K562 (cell line): Measurements from ENCODE around the gene STK17A. TPM values are rescaled to one million over a fixed set of nuclear protein-coding genes. Genes with fewer than 3 reads are reported as not detected.

Source experiments
- ATAC-seq: fragments of 200-7000 bp; cut with Tn5 transposase; 3 replicates; pipeline ENCODE4 v1.9.1; 2020; ENCODE audit warnings: moderate library complexity
- BruUV-seq: library from RNA; stranded (reverse); fragments of 400-500 nt; replicated peaks from 2 replicates; lab custom pipeline; 2021; lab: Mats Ljungman, UMichigan
- CTCF ChIA-PET: fragments of 300-600 bp; formaldehyde crosslinking; extraction: SDS; loops from one replicate; lab custom pipeline; 2021; ENCODE audit warnings: low intra/inter-chr PET ratio; lab: Yijun Ruan, JAX
- POLR2A ChIA-PET: fragments of 300-600, 350-650 bp; sonication (Branson Sonifier 250); formaldehyde crosslinking; extraction: SDS; loops from one replicate; lab custom pipeline; 2021; ENCODE audit warnings: antibody characterized with exemption, inconsistent platforms; lab: Yijun Ruan, JAX
- DNase-seq, 4 experiments: peaks; one replicate each; pipeline versions ENCODE4 v3.0.0 to v3.0.0-alpha.2; 2011 to 2018; ENCODE audit warnings: low spot score in 3 of 4, mixed read lengths in 3 of 4; ENCODE audit errors: extremely low read depth in 1 of 4
- FAIRE-seq: peaks from 2 replicates; lab custom pipeline; 2011; peaks lifted over from hg19 to GRCh38; lab: Jason Lieb, UNC
- H2AFZ ChIP-seq: 2 replicates; pipeline ENCODE4 v1.6.0; 2011; ENCODE audit warnings: low read depth, low read length, control low read depth, inconsistent platforms
- H3K27ac ChIP-seq: fragments of 200-600 bp; 3 replicates; pipeline ENCODE4 v1.8.0; 2011; ENCODE audit warnings: low read depth, mild to moderate bottlenecking, control low read depth, inconsistent platforms, low read length, moderate library complexity, mixed read lengths; ENCODE audit errors: extremely low read depth
- H3K27me3 ChIP-seq, 2 experiments: fragments of 300-600 bp in 1 of 2; 2 replicates in 1 of 2; 3 replicates in 1 of 2; pipeline versions ENCODE4 v1.6.0 to v1.8.0; 2011; ENCODE audit warnings: inconsistent platforms in 2 of 2, low read length in 2 of 2, mild to moderate bottlenecking in 1 of 2, mixed read lengths in 1 of 2, moderate library complexity in 1 of 2; ENCODE audit not compliant: control insufficient read depth in 2 of 2, insufficient read depth in 2 of 2
- H3K36me3 ChIP-seq: fragments of 300-600 bp; 3 replicates; pipeline ENCODE4 v1.8.0; 2011; ENCODE audit warnings: mild to moderate bottlenecking, low read length, inconsistent platforms; ENCODE audit not compliant: control insufficient read depth, insufficient read depth
- H3K4me1 ChIP-seq, 2 experiments: fragments of 200-600 bp in 1 of 2; replicated peaks in 1 of 2; 2 replicates in 1 of 2; 3 replicates in 1 of 2; pipeline versions ENCODE4 v1.5.1 to v1.8.0; 2011; ENCODE audit warnings: inconsistent platforms in 2 of 2, low read length in 2 of 2, mild to moderate bottlenecking in 1 of 2, mixed read lengths in 1 of 2, moderate library complexity in 1 of 2; ENCODE audit not compliant: control insufficient read depth in 2 of 2, insufficient read depth in 2 of 2
- H3K4me2 ChIP-seq: 2 replicates; pipeline ENCODE4 v1.6.1; 2011; ENCODE audit warnings: low read length, control low read depth, inconsistent platforms, mixed read lengths; ENCODE audit not compliant: insufficient read depth
- H3K4me3 ChIP-seq: fragments of 200-600 bp; sonication (generic), shearing (Covaris generic); 2 replicates; pipeline ENCODE4 v1.5.1; 2016; ENCODE audit warnings: control low read depth, inconsistent platforms
- H3K79me2 ChIP-seq: fragments of 200-600 bp; 3 replicates; pipeline ENCODE4 v1.8.0; 2011; ENCODE audit warnings: low read length, inconsistent platforms; ENCODE audit not compliant: control insufficient read depth, insufficient read depth
- H3K9ac ChIP-seq, 2 experiments: 2 replicates each; pipeline versions ENCODE4 v1.6.0 to v1.6.1; 2011; ENCODE audit warnings: low read depth in 2 of 2, low read length in 2 of 2, control low read depth in 1 of 2, inconsistent platforms in 1 of 2, mild to moderate bottlenecking in 1 of 2, mixed read lengths in 1 of 2; ENCODE audit not compliant: insufficient read depth in 1 of 2
- H3K9me1 ChIP-seq: one replicate; pipeline ENCODE4 v1.6.0; 2011; ENCODE audit warnings: inconsistent platforms, mild to moderate bottlenecking, low read length, moderate library complexity; ENCODE audit not compliant: control insufficient read depth, insufficient read depth
- H3K9me3 ChIP-seq: replicated peaks from 2 replicates; pipeline ENCODE4 v1.5.1; 2011; ENCODE audit warnings: low read depth, low read length, inconsistent platforms; ENCODE audit not compliant: control insufficient read depth, insufficient read depth
- H4K20me1 ChIP-seq: replicated peaks from 2 replicates; pipeline ENCODE4 v1.6.1; 2011; ENCODE audit warnings: low read length, inconsistent platforms, mixed read lengths; ENCODE audit not compliant: control insufficient read depth, insufficient read depth
- ILK ChIP-seq: fragments of 450-650 bp; IDR thresholded peaks from 2 replicates; pipeline ENCODE4 v1.6.1; 2016; ENCODE audit warnings: missing genetic modification characterization, low read depth, mild to moderate bottlenecking, missing compliant biosample characterization, moderate library complexity, borderline replicate concordance
- ZNF75A ChIP-seq: fragments of 450-650 bp; formaldehyde crosslinking; IDR thresholded peaks from 2 replicates; pipeline ENCODE4 v1.4.0; 2020; ENCODE audit warnings: mild to moderate bottlenecking
- ZSCAN29 ChIP-seq: fragments of 450-650 bp; IDR thresholded peaks from 2 replicates; pipeline ENCODE4 v1.6.1; 2017
- WGBS: fragments of 100-300 bp; shearing (Covaris generic); methylation state at CpG from one replicate; pipeline ENCODE4 v1.1.6; 2016; ENCODE audit warnings: low coverage, mixed read lengths; ENCODE audit not compliant: insufficient coverage; ENCODE audit errors: missing lambda C conversion rate; 5-methylcytosine and 5-hydroxymethylcytosine counted together
- in situ Hi-C: fragments of 300-500 bp; cut with MboI; formaldehyde crosslinking; loops from 4 replicates; pipeline ENCODE4 v1.15.0; 2018; ENCODE audit warnings: inconsistent platforms, mixed read lengths
- intact Hi-C: fragments of 100-400 bp; cut with micrococcal nuclease; formaldehyde crosslinking; loops from 2 replicates; pipeline ENCODE4 v1.14.2; 2022
- polyA plus RNA-seq, 8 experiments: library from polyadenylated mRNA; depleted of rRNA in 4 of 8; stranded (reverse) in 5 of 8; unstranded in 3 of 8; fragments of >200 nt; fragmentation: Nextera tagmentation in 2 of 8; fragmentation: Illumina TruSeq in 1 of 8; extraction: Ambion mirVana in 2 of 8; extraction: Trizol in 1 of 8; gene quantifications; 2 replicates each; pipeline versions ENCODE4 v1.2.1 to v1.2.3, GENCODE V29; 2011 to 2014; ENCODE audit warnings: inconsistent platforms in 1 of 8, missing spikeins in 1 of 8
- total RNA-seq, 7 experiments: library from RNA; depleted of rRNA in 6 of 7; stranded (reverse); fragments of >200 nt in 6 of 7; fragmentation: Illumina TruSeq in 2 of 7; extraction: Trizol in 2 of 7; gene quantifications; 2 replicates each; pipeline versions ENCODE4 v1.2.1 to v1.2.3, GENCODE V29; 2011 to 2021; ENCODE audit warnings: low replicate concordance in 1 of 7
- TF ChIP-seq, protein P1 (sequence below): IDR thresholded peaks from 2 replicates; pipeline ENCODE4 v1.6.1; 2016; ENCODE audit warnings: missing genetic modification characterization, missing compliant biosample characterization

The STK17A gene
- total and polyA plus RNA-seq, 9 of the 15 experiments (the other 6 are each of a cell fraction or from before 2014, with no cell fraction given), result 3.4 to 16.3 (median 13.2) TPM

DNA sequence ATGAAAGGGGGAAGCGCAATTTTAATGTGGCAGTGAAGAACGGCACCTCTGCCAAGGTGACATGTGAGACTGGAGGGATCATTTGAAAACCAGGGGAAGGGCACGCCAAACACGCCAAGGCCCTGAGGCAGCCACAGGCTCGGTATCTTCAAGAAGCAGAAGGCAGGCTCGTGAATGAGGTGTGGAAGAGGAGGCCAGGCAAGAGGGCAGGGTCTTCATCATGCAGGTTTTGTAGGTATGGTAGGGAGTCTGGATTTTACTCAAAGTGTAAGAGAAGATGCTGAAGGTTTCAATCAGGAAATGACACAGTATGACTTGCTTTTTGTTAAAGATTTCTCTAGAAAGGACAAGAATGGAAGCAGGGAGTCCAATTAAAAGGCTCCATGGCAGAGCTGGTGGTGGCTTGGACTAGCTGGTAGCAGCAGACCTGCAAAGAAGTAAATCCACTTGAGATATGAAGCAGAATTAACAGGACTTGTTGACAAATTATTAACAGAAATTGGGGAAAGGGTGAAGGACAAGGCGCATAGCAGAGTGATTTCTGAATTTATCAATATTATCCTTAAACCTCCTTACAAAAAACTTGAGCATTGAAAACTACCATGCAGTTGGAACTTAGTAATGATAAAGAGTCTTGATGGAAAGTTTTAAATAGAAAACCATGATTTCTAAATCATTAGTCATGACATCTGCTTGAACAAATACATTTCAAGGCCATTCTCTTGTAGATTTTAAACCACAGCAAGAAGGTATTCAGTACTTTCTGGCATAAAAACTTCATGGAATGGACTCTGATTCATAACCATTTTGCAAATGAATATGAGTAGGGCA, 76.0 kb downstream of the STK17A start:
- intact Hi-C loops, result no loop called here
- ChIA-PET CTCF (no interaction called here), POLR2A (no interaction called here)
- no TSS peak for BruUV-seq
- no peaks in the 10 kb centered on the region for H3K27me3 ChIP-seq
- no peak overlapping the region for H2AFZ ChIP-seq
- WGBS, result 79% methylated on average over 7 of the region's 7 CpGs
- DNase-seq (no peak), FAIRE-seq (no peak), ATAC-seq (no peak)
- no peak overlapping the region for H3K4me3 ChIP-seq
- no peak overlapping the region for H3K27ac ChIP-seq
- H3K4me2 ChIP-seq, result no peak overlapping the region
- peaks cover 18% of the 10 kb centered on the region; the same call in 2 of the 3 replicates for H3K36me3 ChIP-seq
- H3K9ac ChIP-seq, result no peak overlapping the region
- peaks cover 0 to 5% of the 10 kb centered on the region in 2 experiments; a peak in 1 of 5 replicates for H3K4me1 ChIP-seq
- in situ Hi-C loops, result no loop called here
- no peaks in the 10 kb centered on the region for H3K9me3 ChIP-seq
- H3K9me1 ChIP-seq, result peaks cover 2% of the 10 kb centered on the region
- TF ChIP-seq ZSCAN29, result no peak
- TF ChIP-seq ILK (tag), result no peak
- TF ChIP-seq ZNF75A, result no peak
- TF ChIP-seq, protein P1, sequence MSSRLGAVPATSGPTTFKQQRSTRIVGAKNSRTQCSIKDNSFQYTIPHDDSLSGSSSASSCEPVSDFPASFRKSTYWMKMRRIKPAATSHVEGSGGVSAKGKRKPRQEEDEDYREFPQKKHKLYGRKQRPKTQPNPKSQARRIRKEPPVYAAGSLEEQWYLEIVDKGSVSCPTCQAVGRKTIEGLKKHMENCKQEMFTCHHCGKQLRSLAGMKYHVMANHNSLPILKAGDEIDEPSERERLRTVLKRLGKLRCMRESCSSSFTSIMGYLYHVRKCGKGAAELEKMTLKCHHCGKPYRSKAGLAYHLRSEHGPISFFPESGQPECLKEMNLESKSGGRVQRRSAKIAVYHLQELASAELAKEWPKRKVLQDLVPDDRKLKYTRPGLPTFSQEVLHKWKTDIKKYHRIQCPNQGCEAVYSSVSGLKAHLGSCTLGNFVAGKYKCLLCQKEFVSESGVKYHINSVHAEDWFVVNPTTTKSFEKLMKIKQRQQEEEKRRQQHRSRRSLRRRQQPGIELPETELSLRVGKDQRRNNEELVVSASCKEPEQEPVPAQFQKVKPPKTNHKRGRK (tag), result no peak
- TF ChIP-seq, all 486 proteins: peak for 0
- no peaks in the 10 kb centered on the region; the same call in 1 of the 2 replicates for H4K20me1 ChIP-seq
- H3K79me2 ChIP-seq, result peaks cover 68% of the 10 kb centered on the region
